B cell (primary cell): ENCODE results near the gene LGALS4. TPM values are rescaled to one million over a fixed set of nuclear protein-coding genes. Genes with fewer than 3 reads are reported as not detected.

ENCODE experiments used
- ATAC-seq: fragments of 200-7000 bp; cut with Tn5 transposase; one replicate; pipeline ENCODE4 v1.10.0; 2021; ENCODE audit warnings: low read depth, mild to moderate bottlenecking, moderate number of reproducible peaks, moderate library complexity
- CTCF ChIA-PET: fragments of 350-600 bp; sonication (Branson Sonifier 250); formaldehyde crosslinking; loops from one replicate; lab custom pipeline; 2021; ENCODE audit warnings: antibody characterized with exemption, inconsistent platforms; lab: Charles Lee
- POLR2A ChIA-PET: fragments of 350-600 bp; sonication (Branson Sonifier 250); formaldehyde crosslinking; loops from one replicate; lab custom pipeline; 2021; ENCODE audit warnings: antibody characterized with exemption; lab: Charles Lee
- DNase-seq: peaks from one replicate; pipeline ENCODE4 v3.0.0; 2013
- H2AFZ ChIP-seq: 2 replicates; pipeline ENCODE4 v1.6.1; 2012; ENCODE audit warnings: mild to moderate bottlenecking, low read depth, low read length; ENCODE audit not compliant: insufficient read depth, poor library complexity, severe bottlenecking
- H3K27ac ChIP-seq, 2 donors: 1 replicate in 1 of 2; 2 replicates in 1 of 2; pipeline ENCODE4 v1.5.1; 2012 to 2013; ENCODE audit warnings: low read length in 2 of 2, mild to moderate bottlenecking in 2 of 2, moderate library complexity in 1 of 2
- H3K27me3 ChIP-seq, 4 experiments: fragments of 200-600 bp in 1 of 4; sonication (generic) in 1 of 4; replicated peaks in 1 of 4; 1 replicate in 2 of 4; 2 replicates in 2 of 4; pipeline versions ENCODE4 v1.6.1 to v1.7.0; 2013 to 2016; ENCODE audit warnings: low read length in 3 of 4, mild to moderate bottlenecking in 2 of 4, mixed read lengths in 1 of 4, moderate library complexity in 1 of 4; ENCODE audit not compliant: insufficient read depth in 4 of 4, control insufficient read depth in 3 of 4; ENCODE audit errors: control extremely low read depth in 1 of 4
- H3K36me3 ChIP-seq, 2 experiments: replicated peaks in 1 of 2; 1 replicate in 1 of 2; 2 replicates in 1 of 2; pipeline versions ENCODE4 v1.6.1 to v1.7.1; 2013; ENCODE audit warnings: low read length in 1 of 2; ENCODE audit not compliant: insufficient read depth in 2 of 2, control insufficient read depth in 1 of 2; ENCODE audit errors: control extremely low read depth in 1 of 2, extremely low read depth in 1 of 2
- H3K4me1 ChIP-seq, 2 donors: fragments of 200-600 bp in 1 of 2; sonication (generic) in 1 of 2; 1 replicate in 1 of 2; 2 replicates in 1 of 2; pipeline versions ENCODE4 v1.5.1 to v1.6.1; 2013 to 2017; ENCODE audit warnings: low read length in 2 of 2; ENCODE audit not compliant: control insufficient read depth in 2 of 2, insufficient read depth in 2 of 2
- H3K4me2 ChIP-seq: replicated peaks from 2 replicates; pipeline ENCODE3; 2012; ENCODE audit warnings: mild to moderate bottlenecking, low read depth, low read length; ENCODE audit not compliant: poor library complexity, severe bottlenecking
- H3K4me3 ChIP-seq, 5 experiments: fragments of 200-600 bp in 1 of 5; sonication (generic) in 1 of 5; 1 replicate in 3 of 5; 2 replicates in 2 of 5; pipeline versions ENCODE4 v1.5.1 to v1.7.0; 2011 to 2016; ENCODE audit warnings: low read length in 4 of 5, mild to moderate bottlenecking in 4 of 5, low read depth in 2 of 5, control low read depth in 1 of 5, moderate library complexity in 1 of 5; ENCODE audit not compliant: insufficient read depth in 1 of 5; ENCODE audit errors: control extremely low read depth in 1 of 5, extremely low read depth in 1 of 5
- H3K79me2 ChIP-seq: fragments of 200-600 bp; sonication (generic); one replicate; pipeline ENCODE4 v1.6.0; 2016; ENCODE audit warnings: low read length; ENCODE audit not compliant: control insufficient read depth, insufficient read depth
- H3K9ac ChIP-seq: fragments of 200-600 bp; sonication (generic); 2 replicates; pipeline ENCODE4 v1.6.1; 2017; ENCODE audit warnings: mild to moderate bottlenecking, low read length, moderate library complexity
- H3K9me3 ChIP-seq, 3 donors: one replicate each; pipeline versions ENCODE4 v1.6.1 to v1.7.1; 2013; ENCODE audit warnings: low read length in 2 of 3; ENCODE audit not compliant: control insufficient read depth in 2 of 3, insufficient read depth in 1 of 3; ENCODE audit errors: control extremely low read depth in 1 of 3
- H4K20me1 ChIP-seq: 2 replicates; pipeline ENCODE4 v1.6.0; 2012; ENCODE audit warnings: mild to moderate bottlenecking, low read length; ENCODE audit not compliant: insufficient read depth, control insufficient read depth, poor library complexity, severe bottlenecking
- H3K27ac Mint-ChIP-seq: one replicate; pipeline ENCODE4 v1.8.0; 2021; ENCODE audit warnings: mixed read lengths
- H3K27me3 Mint-ChIP-seq: one replicate; pipeline ENCODE4 v1.8.0; 2021; ENCODE audit warnings: mixed read lengths
- H3K4me1 Mint-ChIP-seq: one replicate; pipeline ENCODE4 v1.8.0; 2021; ENCODE audit warnings: mixed read lengths
- H3K4me3 Mint-ChIP-seq: one replicate; pipeline ENCODE4 v1.8.0; 2021; ENCODE audit warnings: mixed read lengths
- H3K9me3 Mint-ChIP-seq: one replicate; pipeline ENCODE4 v1.8.0; 2022; ENCODE audit warnings: mixed read lengths; ENCODE audit not compliant: insufficient read depth
- EZH2 ChIP-seq: IDR thresholded peaks from 2 replicates; pipeline ENCODE4 v1.6.1; 2012; ENCODE audit warnings: borderline replicate concordance, low read depth, mild to moderate bottlenecking, moderate library complexity, low read length; ENCODE audit not compliant: insufficient read depth, poor library complexity, severe bottlenecking
- WGBS: methylation state at CpG from one replicate; pipeline ENCODE4 v1.1.5; 2013; ENCODE audit warnings: missing lambda C conversion rate; ENCODE audit not compliant: insufficient coverage; 5-methylcytosine and 5-hydroxymethylcytosine counted together
- intact Hi-C: fragments of 100-400 bp; cut with micrococcal nuclease; formaldehyde crosslinking; loops from one replicate; pipeline ENCODE4 v1.10.0; 2022
- polyA plus RNA-seq: library from polyadenylated mRNA; depleted of rRNA; stranded (reverse); fragments of >200 nt; gene quantifications from 2 replicates; pipeline ENCODE4 v1.2.3, GENCODE V29; 2012
- total RNA-seq, 2 donors: library from RNA; stranded (reverse); fragments of 120-200 nt in 1 of 2; gene quantifications; 1 replicate in 1 of 2; 2 replicates in 1 of 2; pipeline versions ENCODE4 v1.2.3 to v1.2.4, GENCODE V29; 2013 to 2022
- TF ChIP-seq, protein P1 (sequence below): fragments of 200-600 bp; IDR thresholded peaks from one replicate; pipeline ENCODE4 v1.8.0; 2022; ENCODE audit warnings: antibody characterized with exemption, mild to moderate bottlenecking

The LGALS4 gene
- total and polyA plus RNA-seq, 2 donors (not counting 1 experiment from before 2014, with no cell fraction given) = 5.4 to 8.4 TPM

DNA sequence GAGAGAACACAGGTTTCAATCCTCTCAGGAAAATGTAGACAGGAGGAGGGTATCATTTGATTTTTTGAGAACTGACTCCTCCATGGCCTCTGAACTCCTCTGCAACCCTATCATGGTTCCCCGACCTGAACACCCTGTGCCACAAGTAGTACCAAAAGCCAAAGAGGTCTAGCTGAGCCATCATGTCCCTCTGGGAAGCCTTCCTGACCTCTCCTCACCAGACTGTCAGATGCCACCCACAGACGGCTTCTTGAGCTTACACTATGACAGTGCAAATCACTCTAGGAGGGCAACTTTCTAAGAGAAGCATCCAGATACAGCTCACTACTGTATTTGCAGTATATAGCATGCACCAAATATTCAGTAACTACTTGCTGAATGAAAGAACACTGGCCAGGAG, 33.4 kb upstream of the LGALS4 start:
- Histone ChIP-seq H3K4me1 (peaks cover 60 to 70% of the 10 kb centered on the region in 2 donors), H3K9me3 (no peaks in the 10 kb centered on the region), H3K9ac (no peak overlapping the region), H3K36me3 (peaks cover 17 to 76% of the 10 kb centered on the region in 2 experiments), H3K4me2 (no peak overlapping the region), H3K27ac (no peak overlapping the region), H3K4me3 (no peak overlapping the region), H3K27me3 (no peaks in the 10 kb centered on the region), H2AFZ (no peak overlapping the region), H3K79me2 (peaks cover 75% of the 10 kb centered on the region), H4K20me1 (peaks cover 81% of the 10 kb centered on the region)
- ChIA-PET POLR2A (interaction anchor here (0.5 to 1.0 kb wide), 3 partner anchors 12 to 83 kb away, joined by 4 to 7 read pairs (median 6); no protein-coding TSS in a partner anchor), CTCF (interaction anchor here (0.7 to 4.3 kb wide), 4 partner anchors 13 to 41 kb away, joined by 3 to 42 read pairs (median 8); no protein-coding TSS in a partner anchor)
- H3K9me3 Mint-ChIP-seq = no peaks in the 10 kb centered on the region
- DNase-seq (peak; percentile 10), ATAC-seq (no peak)
- no peak overlapping the region for H3K4me3 Mint-ChIP-seq
- H3K27ac Mint-ChIP-seq = peak overlapping the region; percentile 32
- H3K4me1 Mint-ChIP-seq = peaks cover 68% of the 10 kb centered on the region
- no peaks in the 10 kb centered on the region for H3K27me3 Mint-ChIP-seq
- TF ChIP-seq, protein P1, sequence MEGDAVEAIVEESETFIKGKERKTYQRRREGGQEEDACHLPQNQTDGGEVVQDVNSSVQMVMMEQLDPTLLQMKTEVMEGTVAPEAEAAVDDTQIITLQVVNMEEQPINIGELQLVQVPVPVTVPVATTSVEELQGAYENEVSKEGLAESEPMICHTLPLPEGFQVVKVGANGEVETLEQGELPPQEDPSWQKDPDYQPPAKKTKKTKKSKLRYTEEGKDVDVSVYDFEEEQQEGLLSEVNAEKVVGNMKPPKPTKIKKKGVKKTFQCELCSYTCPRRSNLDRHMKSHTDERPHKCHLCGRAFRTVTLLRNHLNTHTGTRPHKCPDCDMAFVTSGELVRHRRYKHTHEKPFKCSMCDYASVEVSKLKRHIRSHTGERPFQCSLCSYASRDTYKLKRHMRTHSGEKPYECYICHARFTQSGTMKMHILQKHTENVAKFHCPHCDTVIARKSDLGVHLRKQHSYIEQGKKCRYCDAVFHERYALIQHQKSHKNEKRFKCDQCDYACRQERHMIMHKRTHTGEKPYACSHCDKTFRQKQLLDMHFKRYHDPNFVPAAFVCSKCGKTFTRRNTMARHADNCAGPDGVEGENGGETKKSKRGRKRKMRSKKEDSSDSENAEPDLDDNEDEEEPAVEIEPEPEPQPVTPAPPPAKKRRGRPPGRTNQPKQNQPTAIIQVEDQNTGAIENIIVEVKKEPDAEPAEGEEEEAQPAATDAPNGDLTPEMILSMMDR = no peak
- no peak for TF ChIP-seq EZH2
- intact Hi-C loops = no loop called here
- WGBS = 100% methylated on average over 1 of the region's 2 CpGs

DNA sequence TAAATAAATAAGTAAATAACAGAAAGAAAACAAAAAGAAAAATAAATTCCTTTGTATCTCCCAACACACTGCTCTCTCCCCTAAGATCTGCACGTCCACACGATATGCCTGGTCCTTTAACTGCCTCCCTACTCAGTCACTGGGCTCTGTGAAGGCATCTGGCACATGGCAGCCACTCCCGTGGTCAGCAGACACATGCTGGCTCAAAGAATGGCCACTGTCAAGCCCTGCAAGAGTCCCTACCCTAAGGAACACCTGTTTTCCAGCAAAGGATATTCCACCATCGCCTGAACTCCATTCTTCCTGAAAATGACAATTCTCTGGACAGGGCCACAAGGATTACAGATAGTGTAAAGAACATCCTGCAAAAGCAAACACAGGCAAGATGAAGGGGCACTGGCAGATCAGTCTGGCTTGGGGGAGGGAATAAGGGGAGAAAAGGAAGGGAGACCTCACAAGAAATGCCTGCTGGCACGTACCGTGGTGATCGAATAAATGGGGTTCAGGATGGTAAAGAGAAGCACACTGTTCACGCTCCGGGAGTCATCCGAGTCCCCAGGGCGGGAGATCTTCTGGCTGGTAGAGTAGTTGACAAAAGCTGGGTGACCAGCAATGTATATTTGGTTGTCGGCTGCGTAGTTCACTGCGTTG, 32.8 kb upstream of the LGALS4 start:
- no peak for TF ChIP-seq EZH2
- H3K79me2 ChIP-seq = peaks cover 81% of the 10 kb centered on the region
- intact Hi-C loops = no loop called here
- no peak overlapping the region for H3K4me3 Mint-ChIP-seq
- 97% methylated on average over 11 of the region's 14 CpGs for WGBS
- no peak overlapping the region for H3K27ac ChIP-seq
- peaks cover 59 to 66% of the 10 kb centered on the region in 2 donors for H3K4me1 ChIP-seq
- peaks cover 17 to 82% of the 10 kb centered on the region in 2 experiments for H3K36me3 ChIP-seq
- peaks cover 87% of the 10 kb centered on the region for H4K20me1 ChIP-seq
- no peaks in the 10 kb centered on the region for H3K9me3 ChIP-seq
- no peaks in the 10 kb centered on the region for H3K27me3 ChIP-seq
- H3K27me3 Mint-ChIP-seq = no peaks in the 10 kb centered on the region
- H3K9me3 Mint-ChIP-seq = no peaks in the 10 kb centered on the region
- H3K4me1 Mint-ChIP-seq = peaks cover 66% of the 10 kb centered on the region
- ATAC-seq (no peak), DNase-seq (no peak)
- H3K4me3 ChIP-seq = no peak overlapping the region
- ChIA-PET CTCF (interaction anchor here (2.8 to 4.3 kb wide), 2 partner anchors 24 to 42 kb away, joined by 12 to 42 read pairs; no protein-coding TSS in a partner anchor), POLR2A (interaction anchor here (0.9 to 1.0 kb wide), 2 partner anchors 12 to 24 kb away, joined by 6 to 7 read pairs; no protein-coding TSS in a partner anchor)
- no peak overlapping the region for H2AFZ ChIP-seq
- H3K27ac Mint-ChIP-seq = peak overlapping the region; percentile 32
- no peak overlapping the region for H3K4me2 ChIP-seq
- no peak overlapping the region for H3K9ac ChIP-seq
